ENCODE results near the gene FBXO15. TPM values are rescaled to one million over a fixed set of nuclear protein-coding genes. Genes with fewer than 3 reads are reported as not detected.

FBXO15 gene
- total and polyA plus RNA-seq, 2 of the 13 experiments (the other 11 are each of a cell fraction or from before 2014, with no cell fraction given) = 0.09 to 0.12 TPM

DNA sequence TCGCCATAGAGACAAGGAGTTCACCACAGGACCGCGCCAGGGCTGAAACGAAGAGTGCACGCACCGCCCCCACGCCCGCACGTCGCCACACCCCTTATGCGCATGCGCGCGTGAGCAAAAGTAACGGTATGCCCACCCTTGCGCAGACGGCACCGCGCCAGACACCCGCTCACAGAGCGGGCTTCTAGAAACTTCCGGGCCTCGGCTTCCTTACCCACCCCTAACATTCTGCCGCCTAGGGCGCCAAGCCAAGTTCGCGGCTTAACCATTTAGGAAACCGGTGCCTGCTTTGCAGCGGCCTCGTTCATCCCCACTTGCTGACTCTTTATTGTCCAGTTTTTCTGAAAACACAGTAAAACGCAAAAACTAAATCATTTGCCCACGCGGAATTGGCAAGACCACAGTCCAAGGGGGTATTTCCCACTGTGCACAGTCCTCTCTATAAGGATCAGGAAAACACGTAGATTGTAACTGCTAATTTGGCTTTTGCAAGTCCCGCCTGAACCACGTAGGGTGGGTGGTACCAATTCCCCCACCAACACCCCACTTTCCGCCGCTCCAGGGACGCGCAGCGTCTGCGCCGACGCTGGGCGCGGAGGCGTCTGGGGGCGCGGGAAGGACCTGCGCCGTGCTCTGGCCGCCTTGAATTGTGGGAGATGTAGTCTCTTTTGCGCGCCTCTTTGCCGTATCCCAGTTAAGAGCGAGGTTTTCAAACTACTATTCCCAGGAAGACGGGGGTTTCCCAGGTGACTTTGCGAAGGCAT is at the start of gene FBXO15, which contains the start of gene TIMM21 (continued):
- TF ChIP-seq ZNF781 (CRISPR knock-in tag; IDR thresholded peaks at IDR 0.05; ENCODE audit: borderline replicate concordance, not compliant biosample characterization) = peak; percentile 90
- TF ChIP-seq, protein P1, sequence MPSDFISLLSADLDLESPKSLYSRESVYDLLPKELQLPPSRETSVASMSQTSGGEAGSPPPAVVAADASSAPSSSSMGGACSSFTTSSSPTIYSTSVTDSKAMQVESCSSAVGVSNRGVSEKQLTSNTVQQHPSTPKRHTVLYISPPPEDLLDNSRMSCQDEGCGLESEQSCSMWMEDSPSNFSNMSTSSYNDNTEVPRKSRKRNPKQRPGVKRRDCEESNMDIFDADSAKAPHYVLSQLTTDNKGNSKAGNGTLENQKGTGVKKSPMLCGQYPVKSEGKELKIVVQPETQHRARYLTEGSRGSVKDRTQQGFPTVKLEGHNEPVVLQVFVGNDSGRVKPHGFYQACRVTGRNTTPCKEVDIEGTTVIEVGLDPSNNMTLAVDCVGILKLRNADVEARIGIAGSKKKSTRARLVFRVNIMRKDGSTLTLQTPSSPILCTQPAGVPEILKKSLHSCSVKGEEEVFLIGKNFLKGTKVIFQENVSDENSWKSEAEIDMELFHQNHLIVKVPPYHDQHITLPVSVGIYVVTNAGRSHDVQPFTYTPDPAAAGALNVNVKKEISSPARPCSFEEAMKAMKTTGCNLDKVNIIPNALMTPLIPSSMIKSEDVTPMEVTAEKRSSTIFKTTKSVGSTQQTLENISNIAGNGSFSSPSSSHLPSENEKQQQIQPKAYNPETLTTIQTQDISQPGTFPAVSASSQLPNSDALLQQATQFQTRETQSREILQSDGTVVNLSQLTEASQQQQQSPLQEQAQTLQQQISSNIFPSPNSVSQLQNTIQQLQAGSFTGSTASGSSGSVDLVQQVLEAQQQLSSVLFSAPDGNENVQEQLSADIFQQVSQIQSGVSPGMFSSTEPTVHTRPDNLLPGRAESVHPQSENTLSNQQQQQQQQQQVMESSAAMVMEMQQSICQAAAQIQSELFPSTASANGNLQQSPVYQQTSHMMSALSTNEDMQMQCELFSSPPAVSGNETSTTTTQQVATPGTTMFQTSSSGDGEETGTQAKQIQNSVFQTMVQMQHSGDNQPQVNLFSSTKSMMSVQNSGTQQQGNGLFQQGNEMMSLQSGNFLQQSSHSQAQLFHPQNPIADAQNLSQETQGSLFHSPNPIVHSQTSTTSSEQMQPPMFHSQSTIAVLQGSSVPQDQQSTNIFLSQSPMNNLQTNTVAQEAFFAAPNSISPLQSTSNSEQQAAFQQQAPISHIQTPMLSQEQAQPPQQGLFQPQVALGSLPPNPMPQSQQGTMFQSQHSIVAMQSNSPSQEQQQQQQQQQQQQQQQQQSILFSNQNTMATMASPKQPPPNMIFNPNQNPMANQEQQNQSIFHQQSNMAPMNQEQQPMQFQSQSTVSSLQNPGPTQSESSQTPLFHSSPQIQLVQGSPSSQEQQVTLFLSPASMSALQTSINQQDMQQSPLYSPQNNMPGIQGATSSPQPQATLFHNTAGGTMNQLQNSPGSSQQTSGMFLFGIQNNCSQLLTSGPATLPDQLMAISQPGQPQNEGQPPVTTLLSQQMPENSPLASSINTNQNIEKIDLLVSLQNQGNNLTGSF (CRISPR knock-in tag; IDR thresholded peaks at IDR 0.05) = peak; percentile 92
- no peak for TF ChIP-seq KLF9 (CRISPR knock-in tag; IDR thresholded peaks at IDR 0.05; ENCODE audit: low read depth)
- TF ChIP-seq ZBTB21 (CRISPR knock-in tag; IDR thresholded peaks at IDR 0.05) = no peak
- TF ChIP-seq, protein P2, sequence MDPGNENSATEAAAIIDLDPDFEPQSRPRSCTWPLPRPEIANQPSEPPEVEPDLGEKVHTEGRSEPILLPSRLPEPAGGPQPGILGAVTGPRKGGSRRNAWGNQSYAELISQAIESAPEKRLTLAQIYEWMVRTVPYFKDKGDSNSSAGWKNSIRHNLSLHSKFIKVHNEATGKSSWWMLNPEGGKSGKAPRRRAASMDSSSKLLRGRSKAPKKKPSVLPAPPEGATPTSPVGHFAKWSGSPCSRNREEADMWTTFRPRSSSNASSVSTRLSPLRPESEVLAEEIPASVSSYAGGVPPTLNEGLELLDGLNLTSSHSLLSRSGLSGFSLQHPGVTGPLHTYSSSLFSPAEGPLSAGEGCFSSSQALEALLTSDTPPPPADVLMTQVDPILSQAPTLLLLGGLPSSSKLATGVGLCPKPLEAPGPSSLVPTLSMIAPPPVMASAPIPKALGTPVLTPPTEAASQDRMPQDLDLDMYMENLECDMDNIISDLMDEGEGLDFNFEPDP (CRISPR knock-in tag; conservative IDR thresholded peaks at IDR 0.05) = 0 out of 2 replicates have a peak, but pooled peaks have one; percentile 81
- peak; percentile 44; the same call in 1 of the 2 replicates for TF ChIP-seq TMF1 (CRISPR knock-in tag; IDR thresholded peaks at IDR 0.05; ENCODE audit: low read depth)
- TF ChIP-seq KDM2A (CRISPR knock-in tag; IDR thresholded peaks at IDR 0.05; ENCODE audit: borderline replicate concordance, low read depth) = peak; percentile 46; the same call in 1 of the 2 replicates
- peak; percentile 66; the same call in 1 of the 2 replicates for TF ChIP-seq ZNF253 (CRISPR knock-in tag; IDR thresholded peaks at IDR 0.05; ENCODE audit: borderline replicate concordance)
- TF ChIP-seq, protein P3, sequence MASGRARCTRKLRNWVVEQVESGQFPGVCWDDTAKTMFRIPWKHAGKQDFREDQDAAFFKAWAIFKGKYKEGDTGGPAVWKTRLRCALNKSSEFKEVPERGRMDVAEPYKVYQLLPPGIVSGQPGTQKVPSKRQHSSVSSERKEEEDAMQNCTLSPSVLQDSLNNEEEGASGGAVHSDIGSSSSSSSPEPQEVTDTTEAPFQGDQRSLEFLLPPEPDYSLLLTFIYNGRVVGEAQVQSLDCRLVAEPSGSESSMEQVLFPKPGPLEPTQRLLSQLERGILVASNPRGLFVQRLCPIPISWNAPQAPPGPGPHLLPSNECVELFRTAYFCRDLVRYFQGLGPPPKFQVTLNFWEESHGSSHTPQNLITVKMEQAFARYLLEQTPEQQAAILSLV (CRISPR knock-in tag; IDR thresholded peaks at IDR 0.05; ENCODE audit: borderline replicate concordance) = peak; percentile 80; the same call in 1 of the 2 replicates
- 0 out of 2 replicates have a peak, but pooled peaks have one; percentile 69 for TF ChIP-seq ZSCAN9 (CRISPR knock-in tag; IDR thresholded peaks at IDR 0.05; ENCODE audit: borderline replicate concordance)
- TF ChIP-seq PLRG1 (conservative IDR thresholded peaks at IDR 0.05) = no peak
- TF ChIP-seq NFKBIZ (CRISPR knock-in tag; IDR thresholded peaks at IDR 0.05) = no peak; the same call in 1 of the 2 replicates
- TF ChIP-seq ZNF230 (CRISPR knock-in tag; IDR thresholded peaks at IDR 0.05) = peak; percentile 87; the same call in 1 of the 2 replicates
- TF ChIP-seq ESRRA (CRISPR knock-in tag; IDR thresholded peaks at IDR 0.05; ENCODE audit: low read depth) = peak; percentile 15; the same call in 1 of the 2 replicates
- peak; percentile 66 for TF ChIP-seq TAF1 (CRISPR knock-in tag; IDR thresholded peaks at IDR 0.05)
- TF ChIP-seq HHEX (CRISPR knock-in tag; IDR thresholded peaks at IDR 0.05) = no peak
- TF ChIP-seq U2AF1 (optimal IDR thresholded peaks at IDR 0.05; ENCODE audit: low read depth, low read length) = no peak
- 0 out of 2 replicates have a peak, but pooled peaks have one; percentile 35 for TF ChIP-seq CHD2 (IDR thresholded peaks at IDR 0.05; ENCODE audit: low read depth, low read length)
- TF ChIP-seq BCL6 (CRISPR knock-in tag; IDR thresholded peaks at IDR 0.05) = peak; percentile 30; the same call in 1 of the 2 replicates
- TF ChIP-seq RBFOX2 (IDR thresholded peaks at IDR 0.05; ENCODE audit: low read depth, low read length) = peak; percentile 86
- TF ChIP-seq ZNF670 (CRISPR knock-in tag; IDR thresholded peaks at IDR 0.05; ENCODE audit: borderline replicate concordance) = peak; percentile 78; the same call in 1 of the 2 replicates
